GM06990 (cell line): ENCODE results near the gene TPM1.
A peak's percentile ranks its signal among the peaks of the same experiment; 100 is the strongest.

Source experiments
- DNase-seq: peaks from one replicate; pipeline ENCODE4 v3.0.0-alpha.2; 2011; ENCODE audit not compliant: insufficient read length; ENCODE audit errors: extremely low read depth
- H3K27me3 ChIP-seq: replicated peaks from 2 replicates; pipeline ENCODE4 v1.6.0; 2011; ENCODE audit warnings: low read length; ENCODE audit not compliant: control insufficient read depth, insufficient read depth
- H3K36me3 ChIP-seq: 2 replicates; pipeline ENCODE4 v1.5.1; 2011; ENCODE audit warnings: low read length; ENCODE audit not compliant: control insufficient read depth, insufficient read depth
- H3K4me3 ChIP-seq: replicated peaks from 2 replicates; pipeline ENCODE4 v1.5.1; 2011; ENCODE audit warnings: low read depth, mild to moderate bottlenecking, control low read depth, low read length
- TF ChIP-seq, protein P1 (sequence below): IDR thresholded peaks from 2 replicates; pipeline ENCODE4 v1.5.1; 2011; ENCODE audit warnings: low read length, control low read depth, mild to moderate bottlenecking, inconsistent platforms; ENCODE audit not compliant: insufficient read depth, poor library complexity, severe bottlenecking

Gene TPM1

DNA sequence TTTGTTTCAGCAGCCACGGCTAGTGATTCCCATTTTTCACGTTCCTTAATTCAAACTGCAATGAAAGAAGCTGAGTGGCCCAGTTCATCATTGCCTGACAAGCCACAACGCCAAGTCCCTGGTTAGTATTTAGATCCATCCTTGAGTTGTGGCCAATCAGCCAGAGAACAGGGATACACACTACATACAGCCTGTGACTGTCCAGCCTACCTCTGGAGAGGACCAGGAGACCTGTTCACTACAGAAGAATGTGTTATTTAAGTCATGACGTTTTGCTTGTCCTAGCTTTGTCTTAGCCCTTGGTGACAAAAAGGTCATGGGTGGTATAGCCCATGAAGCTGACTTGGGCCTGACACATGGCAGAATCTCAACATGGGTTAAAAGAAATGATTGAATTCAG lies 2.7 kb upstream of the TPM1 start:
- TF ChIP-seq, protein P1, sequence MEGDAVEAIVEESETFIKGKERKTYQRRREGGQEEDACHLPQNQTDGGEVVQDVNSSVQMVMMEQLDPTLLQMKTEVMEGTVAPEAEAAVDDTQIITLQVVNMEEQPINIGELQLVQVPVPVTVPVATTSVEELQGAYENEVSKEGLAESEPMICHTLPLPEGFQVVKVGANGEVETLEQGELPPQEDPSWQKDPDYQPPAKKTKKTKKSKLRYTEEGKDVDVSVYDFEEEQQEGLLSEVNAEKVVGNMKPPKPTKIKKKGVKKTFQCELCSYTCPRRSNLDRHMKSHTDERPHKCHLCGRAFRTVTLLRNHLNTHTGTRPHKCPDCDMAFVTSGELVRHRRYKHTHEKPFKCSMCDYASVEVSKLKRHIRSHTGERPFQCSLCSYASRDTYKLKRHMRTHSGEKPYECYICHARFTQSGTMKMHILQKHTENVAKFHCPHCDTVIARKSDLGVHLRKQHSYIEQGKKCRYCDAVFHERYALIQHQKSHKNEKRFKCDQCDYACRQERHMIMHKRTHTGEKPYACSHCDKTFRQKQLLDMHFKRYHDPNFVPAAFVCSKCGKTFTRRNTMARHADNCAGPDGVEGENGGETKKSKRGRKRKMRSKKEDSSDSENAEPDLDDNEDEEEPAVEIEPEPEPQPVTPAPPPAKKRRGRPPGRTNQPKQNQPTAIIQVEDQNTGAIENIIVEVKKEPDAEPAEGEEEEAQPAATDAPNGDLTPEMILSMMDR = no peak
- no peaks in the 10 kb centered on the region for H3K36me3 ChIP-seq
- no peak overlapping the region for H3K4me3 ChIP-seq
- peaks cover 1% of the 10 kb centered on the region; the same call in 1 of the 2 replicates for H3K27me3 ChIP-seq
- no peak for DNase-seq

DNA sequence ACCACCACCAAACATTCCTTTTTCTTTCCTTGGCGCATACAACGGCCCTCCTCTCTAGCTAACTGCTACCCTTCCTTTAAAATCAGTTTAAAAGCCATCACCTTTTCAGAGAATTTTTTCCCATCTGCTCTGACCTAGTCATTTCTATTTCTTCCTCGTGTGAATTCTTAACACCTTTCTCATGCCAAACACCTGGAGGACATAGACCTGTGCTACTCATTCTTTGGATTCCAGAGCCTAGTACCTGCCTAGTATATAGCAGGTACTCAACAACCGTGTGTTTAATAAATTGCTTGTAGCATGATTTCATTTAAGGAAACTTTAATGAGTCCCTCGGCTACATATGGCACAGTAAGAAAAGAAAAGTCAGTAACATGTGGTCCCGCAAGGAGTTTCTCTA lies 2.0 kb upstream of the TPM1 start:
- no peak for DNase-seq
- TF ChIP-seq, protein P1 = no peak
- H3K4me3 ChIP-seq = no peak overlapping the region
- H3K36me3 ChIP-seq = no peaks in the 10 kb centered on the region
- peaks cover 1% of the 10 kb centered on the region; the same call in 1 of the 2 replicates for H3K27me3 ChIP-seq

DNA sequence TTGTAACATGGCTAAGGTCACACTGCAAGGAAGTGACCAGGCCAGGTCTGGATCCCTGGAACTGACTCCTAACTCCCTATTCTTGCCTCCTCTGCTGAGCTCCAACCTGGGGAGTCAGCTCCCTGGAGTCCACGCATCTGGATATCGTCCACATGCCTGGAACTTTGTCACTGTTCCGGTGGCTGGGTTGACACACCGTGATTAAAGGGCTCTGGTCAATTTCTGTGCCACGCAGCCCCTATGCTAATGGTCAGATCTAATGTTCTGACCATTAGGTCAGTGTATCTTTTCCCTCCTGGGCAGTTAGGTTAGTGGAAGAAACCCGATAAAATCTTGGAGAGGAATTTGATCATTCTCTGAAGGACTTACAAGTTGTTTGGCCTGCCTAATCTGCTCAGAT lies 1.6 kb upstream of the TPM1 start:
- no peaks in the 10 kb centered on the region for H3K36me3 ChIP-seq
- TF ChIP-seq, protein P1 = no peak
- DNase-seq = no peak
- no peak overlapping the region for H3K4me3 ChIP-seq
- H3K27me3 ChIP-seq = peaks cover 1% of the 10 kb centered on the region; the same call in 1 of the 2 replicates

DNA sequence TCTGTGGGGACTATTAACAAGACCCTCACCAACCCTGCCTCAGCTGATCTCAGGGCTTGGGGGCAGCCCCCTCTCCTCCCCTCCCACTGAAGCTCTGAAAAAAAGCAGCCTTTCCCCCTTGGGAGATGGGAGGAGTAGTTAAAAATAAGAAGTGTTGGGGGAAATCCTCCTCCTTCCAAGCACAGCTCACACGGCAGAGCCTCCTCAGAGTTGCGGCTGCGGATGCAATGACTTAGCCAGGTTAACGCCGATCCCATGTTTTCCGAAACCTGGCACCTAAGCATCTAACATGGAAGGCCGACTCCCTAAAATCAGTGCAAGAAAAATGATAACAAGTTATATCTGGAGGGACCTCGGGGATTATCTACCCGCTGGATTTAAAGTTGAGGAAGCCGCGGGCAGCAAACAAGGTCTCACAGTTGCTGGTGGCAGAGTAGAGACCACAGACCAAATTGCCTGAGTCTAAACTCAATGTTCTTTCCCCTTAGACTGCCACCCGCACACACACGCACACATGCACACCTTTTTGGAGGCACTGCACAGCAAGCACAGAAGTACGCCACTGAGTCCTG lies 1.1 kb upstream of the TPM1 start:
- Histone ChIP-seq H3K27me3 (peaks cover 1% of the 10 kb centered on the region; the same call in 1 of the 2 replicates), H3K4me3 (no peak overlapping the region), H3K36me3 (no peaks in the 10 kb centered on the region)
- TF ChIP-seq, protein P1 = no peak
- no peak for DNase-seq

DNA sequence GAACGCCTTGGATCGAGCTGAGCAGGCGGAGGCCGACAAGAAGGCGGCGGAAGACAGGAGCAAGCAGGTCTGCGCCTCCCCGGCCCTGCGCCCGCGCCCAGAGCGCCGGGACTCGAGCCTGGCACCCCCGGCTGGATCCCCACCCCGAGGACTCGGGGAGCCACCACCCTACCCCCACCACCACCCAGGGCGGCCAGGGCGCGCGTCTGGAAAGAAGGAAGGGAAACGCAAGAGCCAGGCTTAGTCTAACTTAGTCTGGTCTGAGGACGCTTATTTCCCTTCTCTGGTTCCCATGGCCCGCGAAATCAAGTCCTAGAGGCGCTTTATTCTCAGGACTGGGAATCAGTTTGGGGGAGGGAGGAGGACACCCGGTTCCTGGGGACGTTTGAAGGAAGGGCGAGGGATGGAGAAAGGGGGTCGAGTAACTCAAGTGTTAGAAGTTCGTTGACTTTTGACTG lies 359 bp downstream of the TPM1 start:
- DNase-seq = peak; percentile 8
- Histone ChIP-seq H3K27me3 (peaks cover 1% of the 10 kb centered on the region), H3K4me3 (peak overlapping the region; percentile 15; the same call in 1 of the 2 replicates), H3K36me3 (no peaks in the 10 kb centered on the region)
- TF ChIP-seq, protein P1 = no peak
